HFF-Myc (cell line): ENCODE data around the gene GPR137.
A peak's percentile ranks its signal among the peaks of the same experiment; 100 is the strongest.

Source experiments
- DNase-seq: peaks from one replicate; pipeline ENCODE4 v3.0.0-alpha.2; 2011; ENCODE audit warnings: low read depth; ENCODE audit errors: extremely low read depth
- H3K4me3 ChIP-seq: replicated peaks from 2 replicates; pipeline ENCODE4 v1.5.1; 2011; ENCODE audit warnings: low read depth, mild to moderate bottlenecking, control low read depth, low read length
- CTCF ChIP-seq: IDR thresholded peaks from 2 replicates; pipeline ENCODE4 v1.5.1; 2012; ENCODE audit warnings: mild to moderate bottlenecking, low read depth, low read length, control low read depth; ENCODE audit errors: missing control alignments

Gene GPR137

GRCh38 chr11:64333556-64333955 is 47.9 kb downstream of the GPR137 start:
- H3K4me3 ChIP-seq = no peak overlapping the region
- DNase-seq = no peak
- no peak for TF ChIP-seq CTCF

- DNase-seq = peak; percentile 65
- no peak overlapping the region for H3K4me3 ChIP-seq
- no peak for TF ChIP-seq CTCF
Measured at GRCh38 chr11:64334764-64335735, 49.4 kb downstream of the GPR137 start.

DNA sequence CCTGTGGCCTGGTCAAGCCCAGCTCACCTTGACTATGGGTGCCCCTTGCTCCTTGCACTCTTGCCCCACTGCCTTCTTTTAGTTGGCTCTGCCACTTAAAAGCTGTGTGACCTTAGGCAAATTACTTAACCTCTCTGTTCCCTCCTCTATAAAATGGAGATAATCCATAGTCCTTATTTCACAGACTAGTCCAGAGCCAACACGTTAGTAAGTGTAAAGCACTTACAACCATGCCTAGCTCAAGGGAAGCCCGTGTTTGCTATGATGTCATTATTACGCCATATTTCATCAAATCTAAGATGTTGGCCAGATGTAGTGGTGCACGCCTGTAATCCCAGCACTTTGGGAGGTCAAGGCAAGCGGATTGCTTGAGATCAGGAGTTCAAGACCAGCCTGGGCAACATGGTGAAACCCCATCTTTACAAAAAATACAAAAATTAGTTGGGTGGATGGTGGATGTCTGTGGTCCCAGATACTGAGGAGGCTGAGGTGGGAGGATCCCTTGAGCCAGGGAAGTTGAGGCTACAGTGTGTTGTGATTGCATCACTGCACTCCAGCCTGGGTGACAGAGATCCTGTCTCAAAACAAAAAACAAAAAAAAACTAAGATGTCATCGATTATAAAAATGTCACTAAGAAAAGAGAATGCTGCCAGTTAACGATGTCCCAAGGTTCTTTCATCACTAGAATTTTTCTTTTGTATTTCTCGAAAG is 52.0 kb downstream of the GPR137 start:
- no peak for DNase-seq
- no peak overlapping the region for H3K4me3 ChIP-seq
- no peak for TF ChIP-seq CTCF

GRCh38 chr11:64338716-64339115 is 53.1 kb downstream of the GPR137 start:
- H3K4me3 ChIP-seq = no peak overlapping the region
- no peak for TF ChIP-seq CTCF
- no peak for DNase-seq
